Liver (tissue), 9 donors: Measurements from ENCODE around the gene PTAR1. TPM values are rescaled to one million over a fixed set of nuclear protein-coding genes. Genes with fewer than 3 reads are reported as not detected.

ENCODE experiments used
- DNase-seq: peaks from one replicate; pipeline ENCODE4 v3.0.0-alpha.2; 2017; ENCODE audit warnings: low spot score
- H3K27ac ChIP-seq, 2 donors: one replicate each; pipeline ENCODE4 v1.7.0; 2013; ENCODE audit warnings: inconsistent platforms in 2 of 2, low read length in 2 of 2, control low read depth in 1 of 2, low read depth in 1 of 2, mild to moderate bottlenecking in 1 of 2
- H3K27me3 ChIP-seq, 4 donors: one replicate each; pipeline versions ENCODE4 v1.6.1 to v1.7.0; 2013; ENCODE audit warnings: low read length in 3 of 4, inconsistent platforms in 1 of 4, mild to moderate bottlenecking in 1 of 4, moderate library complexity in 1 of 4; ENCODE audit not compliant: control insufficient read depth in 4 of 4, insufficient read depth in 4 of 4
- H3K36me3 ChIP-seq, 4 donors: one replicate each; pipeline versions ENCODE4 v1.6.1 to v1.7.0; 2013; ENCODE audit warnings: low read length in 3 of 4, mild to moderate bottlenecking in 3 of 4, low read depth in 1 of 4, moderate library complexity in 1 of 4; ENCODE audit not compliant: control insufficient read depth in 4 of 4, insufficient read depth in 3 of 4
- H3K4me1 ChIP-seq, 4 donors: one replicate each; pipeline versions ENCODE4 v1.6.1 to v1.7.0; 2013; ENCODE audit warnings: low read length in 3 of 4, mild to moderate bottlenecking in 3 of 4, moderate library complexity in 1 of 4; ENCODE audit not compliant: control insufficient read depth in 4 of 4, insufficient read depth in 4 of 4
- H3K4me3 ChIP-seq, 3 donors: one replicate each; pipeline versions ENCODE4 v1.6.1 to v1.7.0; 2013; ENCODE audit warnings: low read length in 3 of 3, control low read depth in 1 of 3, low read depth in 1 of 3, mild to moderate bottlenecking in 1 of 3
- H3K9ac ChIP-seq, 2 donors: one replicate each; pipeline ENCODE4 v1.7.0; 2013; ENCODE audit warnings: low read length in 2 of 2, mild to moderate bottlenecking in 2 of 2, moderate library complexity in 2 of 2, control low read depth in 1 of 2, low read depth in 1 of 2
- H3K9me3 ChIP-seq, 4 donors: one replicate each; pipeline versions ENCODE4 v1.6.1 to v1.7.0; 2013; ENCODE audit warnings: low read length in 3 of 4; ENCODE audit not compliant: control insufficient read depth in 4 of 4
- EGR1 ChIP-seq, 2 donors: IDR thresholded peaks; 2 replicates each; pipeline ENCODE4 v1.6.1; 2016 to 2018; ENCODE audit warnings: antibody characterized with exemption in 2 of 2, low read depth in 2 of 2
- FOXA1 ChIP-seq: IDR thresholded peaks from 2 replicates; pipeline ENCODE4 v1.6.1; 2016; ENCODE audit warnings: antibody characterized with exemption
- FOXA2 ChIP-seq: IDR thresholded peaks from 2 replicates; pipeline ENCODE4 v1.6.1; 2016; ENCODE audit warnings: antibody characterized with exemption
- GABPA ChIP-seq, 2 donors: IDR thresholded peaks in 1 of 2; conservative IDR thresholded peaks in 1 of 2; 2 replicates each; pipeline ENCODE4 v1.6.1; 2016; ENCODE audit warnings: antibody characterized with exemption in 2 of 2, mild to moderate bottlenecking in 1 of 2, moderate library complexity in 1 of 2
- HNF4A ChIP-seq, 2 donors: conservative IDR thresholded peaks; 2 replicates each; pipeline ENCODE4 v1.6.1; 2016; ENCODE audit warnings: antibody characterized with exemption in 2 of 2, mild to moderate bottlenecking in 2 of 2
- HNF4G ChIP-seq: IDR thresholded peaks from 2 replicates; pipeline ENCODE4 v1.6.1; 2016; ENCODE audit warnings: antibody characterized with exemption
- JUND ChIP-seq, 2 donors: IDR thresholded peaks; 2 replicates each; pipeline ENCODE4 v1.6.1; 2016; ENCODE audit warnings: antibody characterized with exemption in 2 of 2
- NR2F2 ChIP-seq: IDR thresholded peaks from 2 replicates; pipeline ENCODE4 v1.6.1; 2016; ENCODE audit warnings: antibody characterized with exemption
- RAD21 ChIP-seq, 2 donors: IDR thresholded peaks; 2 replicates each; pipeline ENCODE4 v1.6.1; 2016; ENCODE audit warnings: antibody characterized with exemption in 2 of 2, mild to moderate bottlenecking in 2 of 2
- RXRA ChIP-seq, 2 donors: IDR thresholded peaks; 2 replicates each; pipeline ENCODE4 v1.6.1; 2017 to 2018; ENCODE audit warnings: antibody characterized with exemption in 2 of 2, mild to moderate bottlenecking in 1 of 2
- SP1 ChIP-seq: IDR thresholded peaks from 2 replicates; pipeline ENCODE4 v1.6.1; 2018; ENCODE audit warnings: antibody characterized with exemption, mild to moderate bottlenecking
- TAF1 ChIP-seq: conservative IDR thresholded peaks from 2 replicates; pipeline ENCODE4 v1.6.1; 2016; ENCODE audit warnings: antibody characterized with exemption, mild to moderate bottlenecking
- YY1 ChIP-seq: IDR thresholded peaks from 2 replicates; pipeline ENCODE4 v1.6.1; 2016; ENCODE audit warnings: antibody characterized with exemption, mild to moderate bottlenecking
- WGBS: extraction: QIAGEN DNeasy Blood & Tissue Kit; methylation state at CpG from one replicate; pipeline ENCODE4 v1.1.7; 2013; 5-methylcytosine and 5-hydroxymethylcytosine counted together
- polyA plus RNA-seq, 2 donors: library from polyadenylated mRNA; stranded (reverse) in 1 of 2; unstranded in 1 of 2; fragments of 200-250 nt in 1 of 2; fragments of >200 nt in 1 of 2; fragmentation: Nextera tagmentation in 1 of 2; extraction: Ambion mirVana in 1 of 2; gene quantifications; one replicate each; pipeline versions ENCODE4 v1.2.1 to v1.2.3, GENCODE V29; 2013 to 2015
- total RNA-seq, 2 donors: library from RNA; depleted of rRNA; stranded (reverse); fragments of >200 nt; gene quantifications; one replicate each; pipeline ENCODE4 v1.2.3, GENCODE V29; 2014
- TF ChIP-seq, protein P1 (sequence below): IDR thresholded peaks from 2 replicates; pipeline ENCODE4 v1.6.1; 2016; ENCODE audit warnings: antibody characterized with exemption, mild to moderate bottlenecking
- TF ChIP-seq, protein P2 (sequence below): fragments of 150-350 bp; IDR thresholded peaks from 2 replicates; pipeline ENCODE4 v1.5.1; 2017; ENCODE audit warnings: improper control_type of control experiment, low read depth, low read length; ENCODE audit not compliant: missing input control
- TF ChIP-seq, protein P3 (sequence below): IDR thresholded peaks from 2 replicates; pipeline ENCODE4 v1.6.1; 2016; ENCODE audit warnings: antibody characterized with exemption
- TF ChIP-seq, protein P4 (sequence below): IDR thresholded peaks from 2 replicates; pipeline ENCODE4 v1.6.1; 2016; ENCODE audit warnings: antibody characterized with exemption
- TF ChIP-seq, protein P5 (sequence below): IDR thresholded peaks from 2 replicates; pipeline ENCODE4 v1.6.1; 2016; ENCODE audit warnings: antibody characterized with exemption
- donor health status: healthy.
- donor health status: healthy.
- donor health status: healthy.
- donor health status: healthy.
- donor health status: healthy.

PTAR1 gene
- total and polyA plus RNA-seq, 4 donors, result 5.4 to 67.9 (median 28.7) TPM

DNA sequence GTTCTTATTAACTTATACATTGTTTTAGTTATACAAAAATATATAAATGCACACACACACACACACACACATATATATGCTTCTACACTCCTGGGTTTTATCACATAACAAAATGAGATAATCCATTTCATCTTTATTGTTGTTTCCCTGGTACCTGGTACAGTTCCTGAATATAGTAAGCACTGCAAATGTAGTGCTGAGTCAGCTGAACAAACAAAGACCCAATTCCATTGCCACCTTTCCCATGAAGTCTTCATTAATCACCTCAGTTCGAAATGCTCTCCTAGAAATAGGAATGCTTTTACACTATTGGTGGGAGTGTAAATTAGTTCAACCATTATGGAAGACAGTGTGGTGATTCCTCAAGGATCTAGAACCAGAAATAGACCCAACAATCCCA is 13.4 kb upstream of the PTAR1 start:
- no peak for DNase-seq
- H3K9ac ChIP-seq, result no peak overlapping the region
- H3K36me3 ChIP-seq, result no peaks in the 10 kb centered on the region
- H3K4me1 ChIP-seq, result no peaks in the 10 kb centered on the region
- 83% methylated on average over 1 of the region's 1 CpG for WGBS
- no peaks in the 10 kb centered on the region for H3K27me3 ChIP-seq
- no peak for TF ChIP-seq TAF1
- TF ChIP-seq, protein P1, sequence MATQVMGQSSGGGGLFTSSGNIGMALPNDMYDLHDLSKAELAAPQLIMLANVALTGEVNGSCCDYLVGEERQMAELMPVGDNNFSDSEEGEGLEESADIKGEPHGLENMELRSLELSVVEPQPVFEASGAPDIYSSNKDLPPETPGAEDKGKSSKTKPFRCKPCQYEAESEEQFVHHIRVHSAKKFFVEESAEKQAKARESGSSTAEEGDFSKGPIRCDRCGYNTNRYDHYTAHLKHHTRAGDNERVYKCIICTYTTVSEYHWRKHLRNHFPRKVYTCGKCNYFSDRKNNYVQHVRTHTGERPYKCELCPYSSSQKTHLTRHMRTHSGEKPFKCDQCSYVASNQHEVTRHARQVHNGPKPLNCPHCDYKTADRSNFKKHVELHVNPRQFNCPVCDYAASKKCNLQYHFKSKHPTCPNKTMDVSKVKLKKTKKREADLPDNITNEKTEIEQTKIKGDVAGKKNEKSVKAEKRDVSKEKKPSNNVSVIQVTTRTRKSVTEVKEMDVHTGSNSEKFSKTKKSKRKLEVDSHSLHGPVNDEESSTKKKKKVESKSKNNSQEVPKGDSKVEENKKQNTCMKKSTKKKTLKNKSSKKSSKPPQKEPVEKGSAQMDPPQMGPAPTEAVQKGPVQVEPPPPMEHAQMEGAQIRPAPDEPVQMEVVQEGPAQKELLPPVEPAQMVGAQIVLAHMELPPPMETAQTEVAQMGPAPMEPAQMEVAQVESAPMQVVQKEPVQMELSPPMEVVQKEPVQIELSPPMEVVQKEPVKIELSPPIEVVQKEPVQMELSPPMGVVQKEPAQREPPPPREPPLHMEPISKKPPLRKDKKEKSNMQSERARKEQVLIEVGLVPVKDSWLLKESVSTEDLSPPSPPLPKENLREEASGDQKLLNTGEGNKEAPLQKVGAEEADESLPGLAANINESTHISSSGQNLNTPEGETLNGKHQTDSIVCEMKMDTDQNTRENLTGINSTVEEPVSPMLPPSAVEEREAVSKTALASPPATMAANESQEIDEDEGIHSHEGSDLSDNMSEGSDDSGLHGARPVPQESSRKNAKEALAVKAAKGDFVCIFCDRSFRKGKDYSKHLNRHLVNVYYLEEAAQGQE, result no peak
- TF ChIP-seq RAD21 (IDR thresholded peaks at IDR 0.05), result no peak
- TF ChIP-seq FOXA2, result no peak
- TF ChIP-seq JUND (IDR thresholded peaks at IDR 0.05), result no peak
- no peak for TF ChIP-seq HNF4A (conservative IDR thresholded peaks at IDR 0.05)
- TF ChIP-seq HNF4G, result no peak
- TF ChIP-seq, protein P2, sequence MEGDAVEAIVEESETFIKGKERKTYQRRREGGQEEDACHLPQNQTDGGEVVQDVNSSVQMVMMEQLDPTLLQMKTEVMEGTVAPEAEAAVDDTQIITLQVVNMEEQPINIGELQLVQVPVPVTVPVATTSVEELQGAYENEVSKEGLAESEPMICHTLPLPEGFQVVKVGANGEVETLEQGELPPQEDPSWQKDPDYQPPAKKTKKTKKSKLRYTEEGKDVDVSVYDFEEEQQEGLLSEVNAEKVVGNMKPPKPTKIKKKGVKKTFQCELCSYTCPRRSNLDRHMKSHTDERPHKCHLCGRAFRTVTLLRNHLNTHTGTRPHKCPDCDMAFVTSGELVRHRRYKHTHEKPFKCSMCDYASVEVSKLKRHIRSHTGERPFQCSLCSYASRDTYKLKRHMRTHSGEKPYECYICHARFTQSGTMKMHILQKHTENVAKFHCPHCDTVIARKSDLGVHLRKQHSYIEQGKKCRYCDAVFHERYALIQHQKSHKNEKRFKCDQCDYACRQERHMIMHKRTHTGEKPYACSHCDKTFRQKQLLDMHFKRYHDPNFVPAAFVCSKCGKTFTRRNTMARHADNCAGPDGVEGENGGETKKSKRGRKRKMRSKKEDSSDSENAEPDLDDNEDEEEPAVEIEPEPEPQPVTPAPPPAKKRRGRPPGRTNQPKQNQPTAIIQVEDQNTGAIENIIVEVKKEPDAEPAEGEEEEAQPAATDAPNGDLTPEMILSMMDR, result no peak
- TF ChIP-seq YY1, result no peak
- TF ChIP-seq GABPA (IDR thresholded peaks at IDR 0.05 in 1 of 2, conservative IDR thresholded peaks at IDR 0.05 in 1 of 2), result no peak
- no peak for TF ChIP-seq EGR1 (IDR thresholded peaks at IDR 0.05; ENCODE audit: low read depth in 2 of 2)
- TF ChIP-seq, protein P3, sequence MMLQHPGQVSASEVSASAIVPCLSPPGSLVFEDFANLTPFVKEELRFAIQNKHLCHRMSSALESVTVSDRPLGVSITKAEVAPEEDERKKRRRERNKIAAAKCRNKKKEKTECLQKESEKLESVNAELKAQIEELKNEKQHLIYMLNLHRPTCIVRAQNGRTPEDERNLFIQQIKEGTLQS, result no peak
- TF ChIP-seq SP1, result no peak
- TF ChIP-seq, protein P4, sequence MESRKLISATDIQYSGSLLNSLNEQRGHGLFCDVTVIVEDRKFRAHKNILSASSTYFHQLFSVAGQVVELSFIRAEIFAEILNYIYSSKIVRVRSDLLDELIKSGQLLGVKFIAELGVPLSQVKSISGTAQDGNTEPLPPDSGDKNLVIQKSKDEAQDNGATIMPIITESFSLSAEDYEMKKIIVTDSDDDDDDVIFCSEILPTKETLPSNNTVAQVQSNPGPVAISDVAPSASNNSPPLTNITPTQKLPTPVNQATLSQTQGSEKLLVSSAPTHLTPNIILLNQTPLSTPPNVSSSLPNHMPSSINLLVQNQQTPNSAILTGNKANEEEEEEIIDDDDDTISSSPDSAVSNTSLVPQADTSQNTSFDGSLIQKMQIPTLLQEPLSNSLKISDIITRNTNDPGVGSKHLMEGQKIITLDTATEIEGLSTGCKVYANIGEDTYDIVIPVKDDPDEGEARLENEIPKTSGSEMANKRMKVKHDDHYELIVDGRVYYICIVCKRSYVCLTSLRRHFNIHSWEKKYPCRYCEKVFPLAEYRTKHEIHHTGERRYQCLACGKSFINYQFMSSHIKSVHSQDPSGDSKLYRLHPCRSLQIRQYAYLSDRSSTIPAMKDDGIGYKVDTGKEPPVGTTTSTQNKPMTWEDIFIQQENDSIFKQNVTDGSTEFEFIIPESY, result no peak
- TF ChIP-seq RXRA (IDR thresholded peaks at IDR 0.05), result no peak
- TF ChIP-seq NR2F2, result no peak
- TF ChIP-seq FOXA1, result no peak
- TF ChIP-seq, protein P5, sequence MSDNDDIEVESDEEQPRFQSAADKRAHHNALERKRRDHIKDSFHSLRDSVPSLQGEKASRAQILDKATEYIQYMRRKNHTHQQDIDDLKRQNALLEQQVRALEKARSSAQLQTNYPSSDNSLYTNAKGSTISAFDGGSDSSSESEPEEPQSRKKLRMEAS, result no peak
- no peak overlapping the region for H3K4me3 ChIP-seq
- no peaks in the 10 kb centered on the region for H3K9me3 ChIP-seq
- H3K27ac ChIP-seq, result no peak overlapping the region
